ENCODE results near the gene MLLT10.
A peak's percentile ranks its signal among the peaks of the same experiment; 100 is the strongest.

Gene MLLT10

DNA sequence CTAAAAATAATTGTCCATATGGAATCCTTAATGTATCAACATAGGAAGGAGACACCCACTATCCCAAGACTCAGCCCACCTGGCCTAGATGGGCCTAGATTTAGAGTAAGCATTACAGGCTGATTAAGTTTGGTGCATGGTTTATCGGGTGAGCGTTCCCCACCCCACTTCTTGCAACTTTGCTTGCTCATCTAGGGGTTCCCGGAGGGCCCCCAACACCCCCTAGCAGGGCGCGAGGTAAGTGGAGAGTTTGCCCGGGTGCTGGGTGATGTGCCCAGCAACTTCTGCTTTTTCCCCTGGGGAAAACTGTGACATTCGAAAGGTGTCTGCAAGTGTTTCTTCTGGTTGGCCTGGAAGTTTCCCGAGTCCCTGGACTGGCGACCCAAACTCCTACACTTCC, 40.2 kb upstream of the MLLT10 start:
- H3K27ac ChIP-seq (ENCODE audit: low read depth, low read length, poor library complexity, severe bottlenecking): no peak overlapping the region
- no peak overlapping the region; the same call in 1 of the 2 replicates for H3K4me2 ChIP-seq (ENCODE audit: low read length)
- no peak overlapping the region for H2AFZ ChIP-seq (ENCODE audit: low read length)
- no peak for TF ChIP-seq EZH2 (IDR thresholded peaks at IDR 0.05; ENCODE audit: borderline replicate concordance, low read length)
- peaks cover 23% of the 10 kb centered on the region for H3K4me1 ChIP-seq (ENCODE audit: insufficient read depth, low read length, severe bottlenecking)
- H3K4me3 ChIP-seq (ENCODE audit: low read depth, low read length, poor library complexity, severe bottlenecking): no peak overlapping the region
- H3K9ac ChIP-seq (ENCODE audit: low read length): no peak overlapping the region
- no peaks in the 10 kb centered on the region for H3K27me3 ChIP-seq (ENCODE audit: insufficient read depth, low read length)
- H4K20me1 ChIP-seq (ENCODE audit: insufficient read depth, low read length): no peaks in the 10 kb centered on the region
- 0 out of 2 replicates have a peak, but pooled peaks cover 3% of the 10 kb centered on the region for H3F3A ChIP-seq (ENCODE audit: insufficient read depth, low read length)
- no peaks in the 10 kb centered on the region for H3K9me3 ChIP-seq (ENCODE audit: low read length)
- no peaks in the 10 kb centered on the region for H3K36me3 ChIP-seq (ENCODE audit: insufficient read depth, low read length)
- no peaks in the 10 kb centered on the region for H3K79me2 ChIP-seq (ENCODE audit: insufficient read depth, low read length)
- H3K9me2 ChIP-seq (ENCODE audit: low read depth, low read length): no peaks in the 10 kb centered on the region

DNA sequence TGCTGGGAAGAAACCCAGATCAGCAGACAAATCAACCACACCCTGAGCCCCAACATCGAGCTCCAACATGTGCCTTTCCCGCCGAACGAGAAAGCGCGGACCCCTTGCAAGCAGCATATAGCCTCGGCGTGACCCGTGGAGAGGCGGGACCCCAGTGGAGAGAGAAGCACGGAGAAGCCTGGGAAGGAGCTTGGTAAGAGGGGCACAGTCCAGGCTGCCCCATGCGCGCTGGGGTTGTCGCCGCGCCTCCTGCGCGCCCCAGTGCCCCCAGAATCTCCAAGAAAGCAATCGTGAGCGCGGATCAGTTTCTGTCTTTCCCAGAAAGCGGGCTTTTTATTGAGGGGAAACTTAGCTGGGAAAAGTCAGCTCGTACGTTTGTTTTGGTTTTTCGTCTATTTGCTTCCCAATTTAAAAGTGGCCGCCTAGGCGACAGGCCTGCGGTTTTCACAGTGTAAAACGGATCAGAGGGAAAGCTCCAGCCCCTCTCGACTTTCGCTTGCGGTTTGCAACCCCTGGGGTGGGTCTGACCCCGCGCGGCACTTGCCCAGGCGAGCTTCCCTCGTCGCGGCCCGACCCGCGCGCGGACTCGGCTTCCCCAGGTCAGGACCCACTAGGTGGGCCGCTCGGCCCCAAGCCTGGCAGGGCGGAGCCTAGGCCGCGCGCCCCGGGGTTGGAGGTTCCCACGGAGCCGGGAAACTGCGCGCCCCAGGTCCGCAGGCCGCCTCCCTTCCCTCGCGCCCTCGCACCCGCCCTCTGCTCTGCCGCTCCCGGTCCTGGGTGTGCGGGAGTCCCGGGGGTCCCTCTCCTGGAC, 39.6 kb upstream of the MLLT10 start:
- no peaks in the 10 kb centered on the region for H3K79me2 ChIP-seq (ENCODE audit: insufficient read depth, low read length)
- peak overlapping the region; percentile 27 for H3K4me3 ChIP-seq (ENCODE audit: low read depth, low read length, poor library complexity, severe bottlenecking)
- H3K4me2 ChIP-seq (ENCODE audit: low read length): peak overlapping the region; percentile 40; the same call in 1 of the 2 replicates
- no peaks in the 10 kb centered on the region for H3K9me3 ChIP-seq (ENCODE audit: low read length)
- no peak overlapping the region for H3K9ac ChIP-seq (ENCODE audit: low read length)
- peaks cover 23% of the 10 kb centered on the region for H3K4me1 ChIP-seq (ENCODE audit: insufficient read depth, low read length, severe bottlenecking)
- H3F3A ChIP-seq (ENCODE audit: insufficient read depth, low read length): 0 out of 2 replicates have a peak, but pooled peaks cover 3% of the 10 kb centered on the region
- no peaks in the 10 kb centered on the region for H4K20me1 ChIP-seq (ENCODE audit: insufficient read depth, low read length)
- no peaks in the 10 kb centered on the region for H3K36me3 ChIP-seq (ENCODE audit: insufficient read depth, low read length)
- TF ChIP-seq, protein P1, sequence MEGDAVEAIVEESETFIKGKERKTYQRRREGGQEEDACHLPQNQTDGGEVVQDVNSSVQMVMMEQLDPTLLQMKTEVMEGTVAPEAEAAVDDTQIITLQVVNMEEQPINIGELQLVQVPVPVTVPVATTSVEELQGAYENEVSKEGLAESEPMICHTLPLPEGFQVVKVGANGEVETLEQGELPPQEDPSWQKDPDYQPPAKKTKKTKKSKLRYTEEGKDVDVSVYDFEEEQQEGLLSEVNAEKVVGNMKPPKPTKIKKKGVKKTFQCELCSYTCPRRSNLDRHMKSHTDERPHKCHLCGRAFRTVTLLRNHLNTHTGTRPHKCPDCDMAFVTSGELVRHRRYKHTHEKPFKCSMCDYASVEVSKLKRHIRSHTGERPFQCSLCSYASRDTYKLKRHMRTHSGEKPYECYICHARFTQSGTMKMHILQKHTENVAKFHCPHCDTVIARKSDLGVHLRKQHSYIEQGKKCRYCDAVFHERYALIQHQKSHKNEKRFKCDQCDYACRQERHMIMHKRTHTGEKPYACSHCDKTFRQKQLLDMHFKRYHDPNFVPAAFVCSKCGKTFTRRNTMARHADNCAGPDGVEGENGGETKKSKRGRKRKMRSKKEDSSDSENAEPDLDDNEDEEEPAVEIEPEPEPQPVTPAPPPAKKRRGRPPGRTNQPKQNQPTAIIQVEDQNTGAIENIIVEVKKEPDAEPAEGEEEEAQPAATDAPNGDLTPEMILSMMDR (IDR thresholded peaks at IDR 0.05; ENCODE audit: low read length): no peak
- no peak for TF ChIP-seq EZH2 (IDR thresholded peaks at IDR 0.05; ENCODE audit: borderline replicate concordance, low read length)
- no peaks in the 10 kb centered on the region for H3K27me3 ChIP-seq (ENCODE audit: insufficient read depth, low read length)
- H3K27ac ChIP-seq (ENCODE audit: low read depth, low read length, poor library complexity, severe bottlenecking): no peak overlapping the region
- no peaks in the 10 kb centered on the region for H3K9me2 ChIP-seq (ENCODE audit: low read depth, low read length)
- H2AFZ ChIP-seq (ENCODE audit: low read length): no peak overlapping the region

DNA sequence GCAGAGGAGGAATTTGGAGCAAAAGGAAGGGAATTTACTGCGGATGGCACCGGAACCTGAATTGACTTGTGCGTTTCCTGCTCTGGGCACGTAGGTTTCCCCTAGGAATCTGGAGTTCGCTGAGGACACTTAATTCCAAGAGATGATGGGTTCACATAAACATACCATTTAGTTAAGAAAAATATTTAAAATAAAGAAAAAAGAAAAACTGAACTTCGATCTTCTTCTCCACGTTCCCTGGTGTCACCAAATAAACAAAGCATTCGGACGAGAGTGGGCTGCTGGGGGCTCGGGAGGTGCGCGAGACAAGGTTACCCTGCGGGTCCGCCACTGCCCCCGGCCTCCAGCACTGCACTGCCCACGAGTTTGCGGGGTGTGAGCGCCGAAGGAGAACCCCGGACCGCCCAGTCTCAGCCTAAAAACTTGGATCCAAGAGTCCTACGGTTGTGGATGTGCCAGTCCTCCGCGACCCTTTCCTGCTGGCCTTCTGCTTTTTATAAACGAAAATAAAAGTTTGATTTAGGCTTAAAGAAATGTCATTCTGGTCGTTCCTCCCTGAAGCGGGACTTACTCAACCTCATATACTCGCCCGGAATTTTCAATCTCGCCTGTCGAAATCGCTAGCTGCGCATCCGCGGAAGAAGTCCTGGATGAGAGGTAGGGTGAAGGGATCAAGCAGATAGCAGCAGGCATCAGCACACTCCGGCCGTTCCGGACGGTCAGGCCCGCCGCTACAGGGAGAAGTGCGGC, 38.9 kb upstream of the MLLT10 start:
- H3K27ac ChIP-seq (ENCODE audit: low read depth, low read length, poor library complexity, severe bottlenecking): no peak overlapping the region
- no peak overlapping the region for H3K9ac ChIP-seq (ENCODE audit: low read length)
- no peaks in the 10 kb centered on the region for H3K36me3 ChIP-seq (ENCODE audit: insufficient read depth, low read length)
- no peak overlapping the region for H2AFZ ChIP-seq (ENCODE audit: low read length)
- H3K4me3 ChIP-seq (ENCODE audit: low read depth, low read length, poor library complexity, severe bottlenecking): peak overlapping the region; percentile 71
- H3K4me2 ChIP-seq (ENCODE audit: low read length): peak overlapping the region; percentile 84
- H3K79me2 ChIP-seq (ENCODE audit: insufficient read depth, low read length): no peaks in the 10 kb centered on the region
- 0 out of 2 replicates have a peak, but pooled peaks cover 3% of the 10 kb centered on the region for H3F3A ChIP-seq (ENCODE audit: insufficient read depth, low read length)
- H3K4me1 ChIP-seq (ENCODE audit: insufficient read depth, low read length, severe bottlenecking): peaks cover 23% of the 10 kb centered on the region
- H3K9me3 ChIP-seq (ENCODE audit: low read length): no peaks in the 10 kb centered on the region
- H4K20me1 ChIP-seq (ENCODE audit: insufficient read depth, low read length): no peaks in the 10 kb centered on the region
- H3K27me3 ChIP-seq (ENCODE audit: insufficient read depth, low read length): no peaks in the 10 kb centered on the region
- H3K9me2 ChIP-seq (ENCODE audit: low read depth, low read length): no peaks in the 10 kb centered on the region
- TF ChIP-seq, protein P1 (IDR thresholded peaks at IDR 0.05; ENCODE audit: low read length): no peak
- no peak for TF ChIP-seq EZH2 (IDR thresholded peaks at IDR 0.05; ENCODE audit: borderline replicate concordance, low read length)
